ENCODE data around the gene AHNAK2. TPM values are rescaled to one million over a fixed set of nuclear protein-coding genes. Genes with fewer than 3 reads are reported as not detected.

AHNAK2 gene
- total RNA-seq, 1 donor from 2014 or later: 13.7 TPM

DNA sequence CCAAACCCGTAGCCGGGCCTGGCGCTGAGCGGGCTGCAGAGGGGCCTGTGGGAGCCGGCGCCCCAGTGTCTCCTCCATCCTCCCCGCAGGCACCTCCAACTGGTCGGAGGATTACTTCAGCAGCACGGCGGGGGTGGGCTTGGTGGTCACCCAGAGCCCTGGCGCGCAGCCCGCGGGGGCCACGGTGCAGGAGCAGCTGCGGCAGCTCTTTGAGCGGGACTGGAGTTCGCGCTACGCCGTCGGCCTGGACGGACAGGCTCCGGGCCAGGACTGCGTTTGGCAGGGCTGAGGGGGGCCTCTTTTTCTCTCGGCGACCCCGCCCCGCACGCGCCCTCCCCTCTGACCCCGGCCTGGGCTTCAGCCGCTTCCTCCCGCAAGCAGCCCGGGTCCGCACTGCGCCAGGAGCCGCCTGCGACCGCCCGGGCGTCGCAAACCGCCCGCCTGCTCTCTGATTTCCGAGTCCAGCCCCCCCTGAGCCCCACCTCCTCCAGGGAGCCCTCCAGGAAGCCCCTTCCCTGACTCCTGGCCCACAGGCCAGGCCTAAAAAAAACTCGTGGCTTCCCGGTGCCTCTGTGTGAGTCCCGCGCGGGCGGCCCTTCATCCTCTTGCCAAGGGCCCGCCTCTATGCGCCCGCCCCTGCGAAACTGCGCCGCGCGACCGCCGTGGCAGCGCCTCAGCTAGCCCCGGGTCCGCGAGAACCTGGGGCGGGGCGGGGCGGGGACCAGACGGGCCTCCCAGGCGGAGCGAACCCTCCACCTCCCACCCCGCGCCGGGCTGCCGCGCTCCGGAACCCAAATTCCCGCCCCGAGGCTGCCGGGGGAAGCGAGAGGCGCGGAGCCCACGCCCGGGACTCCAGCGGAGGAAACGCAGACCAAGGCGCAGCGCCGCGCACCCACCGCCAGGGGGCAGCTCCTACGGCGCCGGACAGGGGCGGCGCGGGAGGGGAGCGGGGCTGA lies 45.2 kb downstream of the AHNAK2 start:
- Histone ChIP-seq H3K36me3 (no peaks in the 10 kb centered on the region), H3K27ac (no peak overlapping the region), H3K4me3 (peak overlapping the region; percentile 52), H3K4me1 (no peaks in the 10 kb centered on the region), H3K27me3 (no peaks in the 10 kb centered on the region), H3K9me3 (no peaks in the 10 kb centered on the region)
- intact Hi-C loops (cut with DNase I): no loop called here
- TF ChIP-seq CTCF (IDR thresholded peaks at IDR 0.05): peak; percentile 71
- DNase-seq (peak; percentile 94), ATAC-seq (peak; percentile 94)

- intact Hi-C loops (cut with DNase I): no loop called here
- DNase-seq (peak; percentile 65), ATAC-seq (no peak)
- TF ChIP-seq CTCF (IDR thresholded peaks at IDR 0.05): no peak
- H3K4me1 ChIP-seq: no peaks in the 10 kb centered on the region
- H3K9me3 ChIP-seq: no peaks in the 10 kb centered on the region
- H3K4me3 ChIP-seq: peak overlapping the region; percentile 52
- no peaks in the 10 kb centered on the region for H3K27me3 ChIP-seq
- H3K36me3 ChIP-seq: no peaks in the 10 kb centered on the region
- H3K27ac ChIP-seq: no peak overlapping the region
Observed at GRCh38 chr14:104931771-104932675, 46.2 kb downstream of the AHNAK2 start.

DNA sequence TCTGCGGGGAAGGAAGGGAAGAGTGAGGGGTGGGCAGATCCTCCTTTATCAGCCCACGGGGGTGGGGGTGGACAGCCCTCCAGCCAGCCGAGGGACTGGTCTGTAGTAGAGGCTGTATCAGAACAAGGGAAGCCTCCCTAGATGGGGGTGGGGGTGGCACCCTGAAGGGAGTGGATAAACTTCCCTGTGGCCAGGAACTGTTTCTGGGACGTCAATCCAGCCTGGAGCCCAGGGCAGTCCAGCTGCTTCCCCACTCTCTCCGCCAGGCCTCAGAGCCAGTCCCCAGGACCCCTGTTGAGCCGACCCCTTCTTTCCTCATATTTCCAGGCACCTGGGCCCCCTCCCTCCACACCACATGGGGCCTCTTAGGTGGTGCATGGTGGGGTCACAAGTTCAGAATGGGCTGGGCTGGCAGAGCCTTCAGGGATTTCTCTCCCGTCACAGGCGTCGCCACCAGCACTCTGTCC lies 46.8 kb downstream of the AHNAK2 start:
- TF ChIP-seq CTCF (IDR thresholded peaks at IDR 0.05): no peak
- Histone ChIP-seq H3K27ac (no peak overlapping the region), H3K9me3 (no peaks in the 10 kb centered on the region), H3K36me3 (no peaks in the 10 kb centered on the region), H3K4me3 (no peak overlapping the region), H3K27me3 (no peaks in the 10 kb centered on the region), H3K4me1 (no peaks in the 10 kb centered on the region)
- intact Hi-C loops (cut with DNase I): no loop called here
- ATAC-seq (no peak), DNase-seq (no peak)

GRCh38 chr14:104930526-104931303 lies 47.5 kb downstream of the AHNAK2 start:
- DNase-seq: peak; percentile 65
- no peaks in the 10 kb centered on the region for H3K27me3 ChIP-seq
- intact Hi-C loops (cut with DNase I): no loop called here

More at GRCh38 chr14:104930526-104931303, 47.5 kb downstream of the AHNAK2 start:
- TF ChIP-seq CTCF (IDR thresholded peaks at IDR 0.05): no peak
- no peak overlapping the region for H3K27ac ChIP-seq
- no peaks in the 10 kb centered on the region for H3K9me3 ChIP-seq
- no peak for ATAC-seq
- H3K36me3 ChIP-seq: no peaks in the 10 kb centered on the region
- no peaks in the 10 kb centered on the region for H3K4me1 ChIP-seq
- H3K4me3 ChIP-seq: no peak overlapping the region
